SK-N-MC (cell line): ENCODE measurements around the gene PRDM10.
A peak's percentile ranks its signal among the peaks of the same experiment; 100 is the strongest.
"Not testable (repeated sequence)": the region's sequence is repeated elsewhere in the genome, so short reads cannot be mapped to it uniquely, and the experiment has no call there.

Experiments used
- DNase-seq: peaks from one replicate; pipeline ENCODE4 v3.0.0-alpha.2; 2011; ENCODE audit warnings: low read depth, low spot score
- H3K27ac ChIP-seq: fragments of 200-600 bp; sonication (generic); 2 replicates; pipeline ENCODE4 v1.5.1; 2016; ENCODE audit warnings: mixed run types
- H3K36me3 ChIP-seq: fragments of 200-600 bp; sonication (generic); 2 replicates; pipeline ENCODE4 v1.6.1; 2017; ENCODE audit warnings: antibody characterized with exemption, low read length, mixed read lengths; ENCODE audit not compliant: insufficient read depth
- H3K4me3 ChIP-seq: fragments of 200-600 bp; sonication (generic); 2 replicates; pipeline ENCODE4 v1.5.1; 2016
- H3K9ac ChIP-seq: fragments of 200-600 bp; sonication (generic); 2 replicates; pipeline ENCODE4 v1.8.0; 2017; ENCODE audit warnings: mixed run types, mixed read lengths; ENCODE audit not compliant: insufficient read length
- H3K9me3 ChIP-seq: fragments of 200-600 bp; sonication (generic); 2 replicates; pipeline ENCODE4 v1.6.1; 2017; ENCODE audit warnings: low read depth, mild to moderate bottlenecking, antibody characterized with exemption, low read length, moderate library complexity, mixed read lengths
- EZH2 ChIP-seq: fragments of 200-600 bp; sonication (generic); IDR thresholded peaks from one replicate; pipeline ENCODE4 v1.6.1; 2017; ENCODE audit warnings: antibody characterized with exemption
- FOXP2 ChIP-seq: optimal IDR thresholded peaks from 2 replicates; pipeline ENCODE3; 2011; ENCODE audit warnings: mild to moderate bottlenecking, moderate library complexity; ENCODE audit not compliant: insufficient read depth; ENCODE audit errors: extremely low read length, control extremely low read depth
- POLR2AphosphoS5 ChIP-seq: IDR thresholded peaks from 2 replicates; pipeline ENCODE4 v1.6.1; 2012; ENCODE audit warnings: mild to moderate bottlenecking, low read depth, low read length, borderline replicate concordance

Gene PRDM10

GRCh38 chr11:130022799-130023198 is 20.2 kb upstream of the PRDM10 start:
- Histone ChIP-seq H3K9ac (no peak overlapping the region), H3K27ac (no peak overlapping the region), H3K36me3 (no peaks in the 10 kb centered on the region), H3K4me3 (no peak overlapping the region), H3K9me3 (no peaks in the 10 kb centered on the region)
- DNase-seq: no peak
- TF ChIP-seq FOXP2 (no peak), EZH2 (no peak), POLR2AphosphoS5 (no peak)

GRCh38 chr11:130021606-130022005 is 19.0 kb upstream of the PRDM10 start:
- DNase-seq, H3K4me3 ChIP-seq, H3K9me3 ChIP-seq, H3K27ac ChIP-seq, H3K9ac ChIP-seq, H3K36me3 ChIP-seq: not testable (repeated sequence)

GRCh38 chr11:130020323-130020722 is 17.7 kb upstream of the PRDM10 start:
- no peaks in the 10 kb centered on the region for H3K9me3 ChIP-seq
- TF ChIP-seq POLR2AphosphoS5 (no peak), EZH2 (no peak), FOXP2 (no peak)

GRCh38 chr11:130015846-130016245 is 13.2 kb upstream of the PRDM10 start:
- H3K36me3 ChIP-seq, H3K4me3 ChIP-seq, H3K9ac ChIP-seq, H3K9me3 ChIP-seq, H3K27ac ChIP-seq, DNase-seq: not testable (repeated sequence)

More at GRCh38 chr11:130020323-130020722, 17.7 kb upstream of the PRDM10 start:
- H3K27ac ChIP-seq: no peak overlapping the region
- H3K9ac ChIP-seq: no peak overlapping the region
- H3K36me3 ChIP-seq: no peaks in the 10 kb centered on the region
- H3K4me3 ChIP-seq: no peak overlapping the region
- DNase-seq: no peak

- no peak for DNase-seq
- H3K4me3 ChIP-seq: no peak overlapping the region
- no peaks in the 10 kb centered on the region for H3K36me3 ChIP-seq
- no peak overlapping the region for H3K27ac ChIP-seq
- TF ChIP-seq POLR2AphosphoS5 (no peak), FOXP2 (no peak), EZH2 (no peak)
- H3K9ac ChIP-seq: no peak overlapping the region
- no peaks in the 10 kb centered on the region for H3K9me3 ChIP-seq
These were observed 5.7 kb upstream of the PRDM10 start for GRCh38 chr11:130008326-130008725.

- DNase-seq: no peak
- H3K9ac ChIP-seq: no peak overlapping the region
- no peaks in the 10 kb centered on the region for H3K9me3 ChIP-seq
- H3K27ac ChIP-seq: no peak overlapping the region
- TF ChIP-seq POLR2AphosphoS5 (no peak), EZH2 (no peak)
- H3K4me3 ChIP-seq: no peak overlapping the region
- no peaks in the 10 kb centered on the region for H3K36me3 ChIP-seq
These were observed 4.3 kb upstream of the PRDM10 start for GRCh38 chr11:130006929-130007328.

- H3K4me3 ChIP-seq: peak overlapping the region; percentile 89
- peak overlapping the region; percentile 100 for H3K27ac ChIP-seq
- DNase-seq: no peak
- no peak for TF ChIP-seq POLR2AphosphoS5
- TF ChIP-seq FOXP2: no peak
- TF ChIP-seq EZH2: no peak
- no peaks in the 10 kb centered on the region for H3K9me3 ChIP-seq
- H3K9ac ChIP-seq: peak overlapping the region; percentile 98
- H3K36me3 ChIP-seq: no peaks in the 10 kb centered on the region
These were observed 1.0 kb upstream of the PRDM10 start for GRCh38 chr11:130003717-130004001.

GRCh38 chr11:130002846-130003716 is 446 bp upstream of the PRDM10 start:
- Histone ChIP-seq H3K9me3 (no peaks in the 10 kb centered on the region), H3K36me3 (no peaks in the 10 kb centered on the region), H3K4me3 (peak overlapping the region; percentile 89), H3K9ac (peak overlapping the region; percentile 98), H3K27ac (peak overlapping the region; percentile 100)
- peak; percentile 98 for DNase-seq
- no peak for TF ChIP-seq EZH2
- TF ChIP-seq POLR2AphosphoS5: peak; percentile 56
- peak; percentile 23 for TF ChIP-seq FOXP2

GRCh38 chr11:130001461-130002351 is 929 bp downstream of the PRDM10 start:
- peak overlapping the region; percentile 100 for H3K27ac ChIP-seq
- peak overlapping the region; percentile 98 for H3K9ac ChIP-seq
- H3K4me3 ChIP-seq: peak overlapping the region; percentile 89
- H3K36me3 ChIP-seq: no peaks in the 10 kb centered on the region
- DNase-seq: no peak
- H3K9me3 ChIP-seq: no peaks in the 10 kb centered on the region
- TF ChIP-seq EZH2 (no peak), POLR2AphosphoS5 (0 out of 2 replicates have a peak, but pooled peaks have one; percentile 30), FOXP2 (no peak)
